Measurements from ENCODE around the gene SPATA24. TPM values are rescaled to one million over a fixed set of nuclear protein-coding genes. Genes with fewer than 3 reads are reported as not detected.
"Not testable (repeated sequence)": the region's sequence is repeated elsewhere in the genome, so short reads cannot be mapped to it uniquely, and the experiment has no call there.

The SPATA24 gene
- 12.4 TPM for total RNA-seq
- long read RNA-seq, partial matches to known transcripts: 1 of 5 reads
- long read RNA-seq, other reads (novel, unspliced or antisense): 0 of 5 reads

DNA sequence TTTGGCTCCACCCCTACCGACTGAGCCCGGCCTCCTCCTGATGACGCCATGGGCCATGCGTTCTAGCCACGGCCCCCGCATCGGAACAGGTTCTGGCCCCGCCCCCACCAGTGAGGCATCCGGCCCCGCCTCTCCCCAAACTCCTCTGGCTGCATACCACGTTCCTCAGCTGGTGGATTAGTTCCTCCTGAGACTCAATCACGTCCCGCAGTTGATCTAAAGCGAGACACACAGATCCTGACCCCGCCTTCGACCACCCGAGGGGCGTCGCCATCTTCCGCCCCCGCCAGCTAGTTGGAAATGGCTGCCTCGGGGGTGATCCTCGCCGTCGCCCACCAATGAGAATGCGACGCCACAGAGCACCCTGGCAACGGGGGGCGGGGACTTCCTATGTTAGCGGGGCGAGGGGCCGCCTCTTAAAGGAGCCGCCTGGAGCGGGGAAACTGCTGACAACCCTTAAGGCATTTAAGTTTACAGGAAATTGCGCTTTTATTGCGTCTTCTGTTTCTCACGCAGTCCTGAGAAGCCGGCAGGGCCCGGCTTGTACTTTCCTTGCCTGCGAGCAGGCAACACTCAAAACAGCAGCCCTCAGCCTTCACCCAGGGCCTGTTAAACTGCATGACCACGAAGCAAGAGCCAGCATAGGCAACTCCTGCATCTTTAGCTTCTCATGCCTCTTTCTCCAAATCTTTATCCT, at the start of gene SPATA24:
Gene SPATA24, minus strand, starts transcription at position 303 of the 697 bp plus-strand sequence. Its CDS starts 29 bp downstream, at position 274.
- DNase-seq (ENCODE audit: low spot score): peak; percentile 98
- intact Hi-C loops (cut with DNase I): no loop called here

DNA sequence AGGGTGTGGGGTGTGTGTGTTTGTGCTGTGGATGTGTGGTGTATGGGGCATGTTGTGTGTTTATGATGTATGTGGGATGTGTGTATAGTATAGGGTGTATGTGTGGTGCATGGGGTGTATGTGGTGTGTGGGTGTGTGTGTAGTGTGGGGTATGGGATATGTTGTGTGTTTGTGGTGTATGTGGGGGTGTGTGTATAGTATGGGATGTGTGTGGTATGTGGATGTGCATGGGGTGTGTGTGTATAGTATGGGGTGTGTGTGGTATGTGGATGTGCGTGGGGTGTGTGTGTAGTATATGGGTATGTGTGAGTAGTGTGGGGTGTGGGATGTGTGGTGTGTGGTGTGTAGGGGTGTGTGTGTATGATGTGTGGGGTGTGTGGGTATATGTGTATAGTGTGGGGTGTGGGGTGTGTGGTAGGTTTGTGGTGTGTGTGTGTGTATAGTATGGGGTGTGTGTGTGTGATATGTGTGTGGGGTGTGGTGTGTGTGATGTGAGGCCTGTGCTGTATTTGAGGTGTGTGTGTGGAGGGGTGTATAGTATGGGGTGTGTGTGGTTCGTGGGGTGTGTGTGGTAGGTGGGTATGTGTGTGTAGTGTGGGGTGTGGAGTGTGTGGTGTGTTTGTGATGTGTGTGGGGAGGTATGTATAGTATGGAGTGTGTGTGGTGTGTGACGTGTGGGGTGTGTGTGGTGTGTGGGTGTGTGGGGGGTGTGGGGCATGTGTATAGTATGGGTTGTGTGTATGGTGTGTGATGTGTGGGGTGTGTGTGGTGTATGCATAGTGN, 48.2 kb upstream of the SPATA24 start:
- intact Hi-C loops (cut with DNase I): no loop called here
- DNase-seq (ENCODE audit: low spot score): no peak

GRCh38 chr5:139451176-139451575, 47.3 kb upstream of the SPATA24 start:
- intact Hi-C loops (cut with DNase I): no loop called here

DNA sequence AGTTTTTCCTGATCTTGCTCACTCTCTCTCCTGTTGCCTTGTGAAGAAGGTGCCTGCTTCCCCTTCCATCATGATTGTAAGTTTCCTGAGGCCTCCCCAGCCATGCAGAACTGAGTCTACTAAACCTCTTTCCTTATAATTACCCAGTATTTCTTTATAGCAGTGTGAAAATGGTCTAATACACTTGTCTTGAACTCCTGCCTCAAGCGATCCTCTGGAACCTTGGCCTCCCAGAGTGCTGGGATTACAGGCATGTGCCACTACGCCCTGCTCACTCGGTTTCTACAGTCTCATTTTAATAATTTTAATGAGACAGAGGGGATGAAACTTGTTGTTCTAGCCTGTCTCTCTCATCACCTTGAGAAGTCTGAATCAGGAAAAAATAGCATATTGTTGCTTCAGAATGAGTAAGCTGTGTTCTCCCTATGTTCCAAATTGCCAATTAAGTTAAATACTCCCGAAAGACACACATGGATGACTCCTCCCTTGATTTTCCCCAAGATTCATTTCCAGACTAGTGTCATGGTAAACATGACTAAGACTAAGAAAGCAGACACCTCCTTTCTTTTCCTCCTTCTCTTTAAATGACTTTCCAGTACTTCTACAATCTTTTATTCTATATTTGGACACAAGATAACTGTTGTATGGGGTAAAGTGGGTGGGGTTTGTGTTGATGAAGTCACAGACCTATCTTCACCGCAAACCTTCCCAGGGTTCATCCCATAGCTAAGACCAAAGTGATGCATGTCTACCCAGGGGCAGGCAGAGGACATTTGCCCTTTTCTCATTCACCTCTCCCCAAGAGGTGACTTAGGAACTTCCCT, 43.3 kb upstream of the SPATA24 start:
- no peak for DNase-seq (ENCODE audit: low spot score)
- intact Hi-C loops (cut with DNase I): no loop called here

More at GRCh38 chr5:139451176-139451575, 47.3 kb upstream of the SPATA24 start:
- no peak for DNase-seq (ENCODE audit: low spot score)

- DNase-seq (ENCODE audit: low spot score): no peak
- intact Hi-C loops (cut with DNase I): no loop called here
These were observed 41.7 kb upstream of the SPATA24 start for GRCh38 chr5:139445325-139446170.

DNA sequence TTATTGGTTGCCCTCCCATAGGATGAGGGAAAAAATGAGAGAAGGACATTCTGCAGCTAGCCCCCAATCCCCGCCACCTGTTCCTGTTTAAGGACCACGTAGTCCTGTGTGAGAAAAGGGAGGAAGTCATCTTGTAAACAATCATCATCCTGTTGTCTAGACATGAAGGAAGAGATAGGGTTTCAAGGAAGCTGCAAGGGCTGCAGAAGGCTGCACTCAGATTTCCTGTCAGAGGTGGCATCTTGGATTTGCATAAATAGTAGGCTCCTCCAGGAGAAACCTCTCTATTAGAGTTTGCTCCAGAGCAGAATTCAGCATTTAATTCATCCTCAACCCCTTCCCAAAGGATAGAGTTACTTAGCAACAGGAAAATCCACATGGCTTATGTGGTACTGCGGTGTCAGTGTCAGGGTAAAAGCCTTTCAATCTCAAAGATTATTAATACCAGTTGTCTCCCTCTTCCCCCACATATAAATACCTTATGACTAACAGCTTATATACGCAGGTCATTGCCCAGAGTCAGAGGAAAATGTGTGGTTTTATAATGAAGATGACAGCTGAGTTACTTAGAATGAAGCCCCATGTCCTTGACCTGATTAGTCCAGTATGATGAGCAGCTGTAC, 40.1 kb upstream of the SPATA24 start:
- intact Hi-C loops (cut with DNase I): loop anchor here (5.0 kb wide), 1 partner anchor 38 kb away; the partner anchor contains the start of gene STING1
- no peak for DNase-seq (ENCODE audit: low spot score)

DNA sequence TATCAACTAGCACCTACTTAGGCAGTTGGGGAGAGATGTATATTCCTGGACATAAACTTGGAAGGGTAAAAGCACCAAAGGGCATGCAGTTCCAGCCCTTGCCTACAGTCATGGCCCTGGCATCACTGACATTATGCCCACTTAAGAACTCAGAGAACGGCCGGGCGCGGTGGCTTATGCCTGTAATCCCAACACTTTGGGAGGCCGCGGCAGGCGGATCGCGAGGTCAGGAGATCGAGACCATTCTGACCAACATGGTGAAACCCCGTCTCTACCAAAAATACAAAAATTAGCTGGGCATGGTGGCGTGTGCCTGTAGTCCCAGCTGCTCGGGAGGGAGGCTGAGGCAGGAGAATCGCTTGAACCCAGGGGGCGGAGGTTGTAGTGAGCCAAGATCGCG, 36.5 kb upstream of the SPATA24 start:
- intact Hi-C loops (cut with DNase I): loop anchor here (5.0 kb wide), 1 partner anchor 42 kb away; the partner anchor contains the start of gene STING1
- DNase-seq (ENCODE audit: low spot score): not testable (repeated sequence)

DNA sequence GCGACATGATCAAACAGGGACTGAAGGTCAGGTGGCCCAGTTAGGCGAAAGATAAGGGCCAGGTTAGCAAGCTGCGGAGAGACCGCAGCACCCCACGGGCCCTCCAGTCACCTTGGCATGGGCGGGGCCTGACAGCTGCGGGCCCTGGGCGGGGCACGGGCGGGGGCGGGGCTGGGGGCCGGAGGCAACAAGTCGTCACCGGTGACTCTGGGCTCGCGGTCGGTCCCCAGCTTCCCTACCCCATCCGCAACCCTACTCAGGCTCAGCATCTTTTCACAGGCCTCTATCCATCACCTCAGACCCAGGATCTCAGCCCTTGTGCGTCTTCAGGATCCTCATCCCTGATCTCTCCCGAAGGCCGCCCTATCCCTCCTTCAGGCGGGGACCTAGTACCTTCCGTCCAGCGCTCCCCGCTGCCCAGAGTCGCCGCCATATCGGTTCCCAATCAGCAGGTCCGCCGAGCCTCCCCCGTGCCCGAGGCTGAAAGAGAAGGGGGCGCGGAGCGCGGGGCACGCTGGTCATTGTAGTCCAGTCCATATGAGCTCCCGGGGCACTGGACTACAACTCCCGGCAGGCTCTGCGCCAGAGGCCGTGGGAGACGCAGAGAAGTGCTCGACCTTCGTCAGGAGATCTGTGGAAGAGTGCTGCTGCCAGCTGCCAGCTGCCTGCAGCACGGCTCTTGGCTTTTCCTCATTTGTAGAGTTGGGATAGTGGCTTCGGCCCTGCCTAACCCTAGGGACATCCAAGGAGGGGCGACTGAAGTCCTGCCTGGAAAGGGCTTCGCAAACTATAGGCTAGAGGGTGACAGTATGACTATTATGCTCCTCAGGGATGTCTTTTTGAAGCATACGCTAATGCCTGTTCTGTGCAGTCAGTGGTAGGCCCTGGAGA, 35.4 kb upstream of the SPATA24 start, which contains the start of gene DNAJC18:
Gene DNAJC18, minus strand, starts transcription at position 513 of the 891 bp plus-strand sequence. Its CDS starts 80 bp downstream, at position 433.
- peak; percentile 97 for DNase-seq (ENCODE audit: low spot score)
- intact Hi-C loops (cut with DNase I): loop anchor here (5.0 kb wide), 1 partner anchor 78 kb away; no protein-coding TSS in a partner anchor

DNA sequence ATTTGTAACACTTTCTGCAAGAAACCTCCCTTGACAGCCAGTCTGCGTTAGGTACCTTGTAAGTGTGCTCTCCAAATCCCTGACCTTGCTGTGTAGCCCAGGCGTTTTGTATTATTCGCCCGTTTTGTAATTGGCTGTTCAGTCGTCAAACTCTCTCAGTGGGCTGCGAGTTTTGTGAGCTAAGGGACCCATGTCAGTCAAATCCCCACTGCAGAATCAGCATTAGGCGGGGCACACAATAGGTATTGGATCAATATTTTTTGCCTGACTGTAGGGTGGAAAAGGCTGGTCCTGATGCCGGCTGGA, 34.8 kb upstream of the SPATA24 start:
- intact Hi-C loops (cut with DNase I): loop anchor here (5.0 kb wide), 1 partner anchor 79 kb away; no protein-coding TSS in a partner anchor
- no peak for DNase-seq (ENCODE audit: low spot score)

DNA sequence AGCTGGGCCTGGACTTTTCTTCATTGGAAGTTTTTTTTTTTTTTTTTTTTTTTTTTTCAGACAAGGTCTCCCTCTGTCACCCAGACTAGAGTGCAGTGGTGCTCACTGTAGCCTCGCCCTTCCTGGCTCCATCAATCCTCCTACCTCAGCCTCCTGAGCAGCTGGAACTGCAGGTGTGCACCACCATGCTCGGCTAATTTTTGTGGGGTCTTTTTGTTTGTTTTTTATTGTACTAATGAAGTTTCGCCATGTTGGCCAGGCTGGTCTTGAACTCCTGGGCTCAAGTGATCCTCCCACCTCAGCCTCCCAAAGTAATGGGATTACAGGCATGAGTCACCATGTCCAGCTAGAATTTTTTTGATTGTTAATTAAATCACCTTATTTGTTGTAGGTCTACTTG, 31.8 kb upstream of the SPATA24 start:
- intact Hi-C loops (cut with DNase I): loop anchor here (5.0 kb wide), 1 partner anchor 82 kb away; no protein-coding TSS in a partner anchor
- DNase-seq (ENCODE audit: low spot score): no peak

- intact Hi-C loops (cut with DNase I): no loop called here
- no peak for DNase-seq (ENCODE audit: low spot score)
These were observed 27.8 kb upstream of the SPATA24 start for GRCh38 chr5:139431706-139432105.

- DNase-seq (ENCODE audit: low spot score): no peak
- intact Hi-C loops (cut with DNase I): no loop called here
These were observed 26.1 kb upstream of the SPATA24 start for GRCh38 chr5:139430015-139430414.

GRCh38 chr5:139426203-139426885, 22.5 kb upstream of the SPATA24 start:
- intact Hi-C loops (cut with DNase I): loop anchor here (10.0 kb wide), 1 partner anchor 338 kb away; no protein-coding TSS in a partner anchor
- no peak for DNase-seq (ENCODE audit: low spot score)

GRCh38 chr5:139425497-139425896, 21.6 kb upstream of the SPATA24 start:
- DNase-seq (ENCODE audit: low spot score): no peak
- intact Hi-C loops (cut with DNase I): loop anchor here (10.0 kb wide), 1 partner anchor 339 kb away; no protein-coding TSS in a partner anchor

DNA sequence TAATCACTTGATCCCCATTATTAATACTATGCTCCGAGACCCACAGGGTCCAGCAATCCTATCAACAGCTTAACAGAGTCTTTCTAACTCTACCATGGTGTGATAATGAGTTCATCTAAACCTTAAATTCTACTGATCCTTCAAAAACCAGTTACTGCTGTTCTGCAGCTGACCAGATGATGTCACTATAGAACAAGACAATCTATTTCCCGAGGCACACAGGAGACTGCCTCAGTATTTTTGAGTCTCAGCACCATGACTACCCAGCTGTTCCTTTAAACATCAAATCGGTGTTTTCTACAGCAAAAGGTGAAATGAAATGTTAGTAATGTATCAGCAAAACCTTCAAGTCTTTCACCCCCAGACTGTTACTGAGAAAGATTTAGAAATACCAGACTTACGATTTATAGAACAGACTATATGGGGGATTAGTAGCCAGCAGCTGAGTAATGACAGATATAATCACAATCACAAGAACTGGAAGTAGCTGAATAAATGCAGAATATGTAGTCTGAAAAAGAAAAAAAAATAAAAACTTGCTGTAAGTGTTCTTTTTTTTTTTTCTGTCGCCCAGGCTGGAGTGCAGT, 18.5 kb upstream of the SPATA24 start:
- intact Hi-C loops (cut with DNase I): loop anchor here (10.0 kb wide), 1 partner anchor 342 kb away; no protein-coding TSS in a partner anchor
- DNase-seq (ENCODE audit: low spot score): no peak

Measured in cardiac septum (tissue), 1 donor.